Prostate gland (tissue), 2 donors: Measurements from ENCODE around the gene TPBG. TPM values are rescaled to one million over a fixed set of nuclear protein-coding genes. Genes with fewer than 3 reads are reported as not detected.

Source experiments
- DNase-seq: peaks from one replicate; pipeline ENCODE4 v3.0.0-alpha.2; 2019; ENCODE audit warnings: low spot score
- H3K27ac ChIP-seq, 2 donors: fragments of 200-600 bp; sonication (generic); 2 replicates each; pipeline ENCODE4 v1.5.1; 2017 to 2019
- H3K27me3 ChIP-seq: fragments of 200-600 bp; sonication (generic); replicated peaks from 2 replicates; pipeline ENCODE4 v1.5.1; 2019; ENCODE audit not compliant: insufficient read depth
- H3K36me3 ChIP-seq, 2 donors: fragments of 200-600 bp; sonication (generic); 1 replicate in 1 of 2; 2 replicates in 1 of 2; pipeline versions ENCODE4 v1.5.1 to v1.8.1; 2017 to 2019
- H3K4me1 ChIP-seq: fragments of 200-600 bp; sonication (generic); replicated peaks from 2 replicates; pipeline ENCODE4 v1.5.1; 2019
- H3K4me3 ChIP-seq, 2 donors: fragments of 200-600 bp; sonication (generic); 2 replicates each; pipeline ENCODE4 v1.5.1; 2017 to 2019
- H3K9me3 ChIP-seq: fragments of 200-600 bp; sonication (generic); 2 replicates; pipeline ENCODE4 v1.5.1; 2017
- CTCF ChIP-seq, 4 experiments: fragments of 200-600 bp in 2 of 4; fragments of 450-650 bp in 2 of 4; sonication (generic) in 2 of 4; IDR thresholded peaks; 1 replicate in 3 of 4; 2 replicates in 1 of 4; pipeline ENCODE4 v1.5.1; 2016 to 2019; ENCODE audit warnings: antibody characterized with exemption in 4 of 4, mild to moderate bottlenecking in 2 of 4, moderate library complexity in 2 of 4
- POLR2A ChIP-seq: fragments of 450-650 bp; IDR thresholded peaks from one replicate; pipeline ENCODE4 v1.6.1; 2016; ENCODE audit warnings: antibody characterized with exemption, mild to moderate bottlenecking
- POLR2AphosphoS5 ChIP-seq: sonication (generic); formaldehyde crosslinking; IDR thresholded peaks from one replicate; pipeline ENCODE4 v1.6.1; 2017; ENCODE audit warnings: antibody characterized with exemption
- WGBS: methylation state at CpG from one replicate; pipeline ENCODE4 v1.1.5; 2018; 5-methylcytosine and 5-hydroxymethylcytosine counted together
- intact Hi-C: fragments of 100-400 bp; cut with DNase I; formaldehyde crosslinking; loops from one replicate; pipeline ENCODE4 v1.14.2; 2022
- total RNA-seq, 2 donors: library from RNA; depleted of rRNA; stranded (reverse); fragments of >200 nt; gene quantifications; one replicate each; pipeline ENCODE4 v1.1.0, GENCODE V29; 2016

Gene TPBG
- total RNA-seq, 2 donors from 2014 or later = 21.0 to 24.7 TPM

DNA sequence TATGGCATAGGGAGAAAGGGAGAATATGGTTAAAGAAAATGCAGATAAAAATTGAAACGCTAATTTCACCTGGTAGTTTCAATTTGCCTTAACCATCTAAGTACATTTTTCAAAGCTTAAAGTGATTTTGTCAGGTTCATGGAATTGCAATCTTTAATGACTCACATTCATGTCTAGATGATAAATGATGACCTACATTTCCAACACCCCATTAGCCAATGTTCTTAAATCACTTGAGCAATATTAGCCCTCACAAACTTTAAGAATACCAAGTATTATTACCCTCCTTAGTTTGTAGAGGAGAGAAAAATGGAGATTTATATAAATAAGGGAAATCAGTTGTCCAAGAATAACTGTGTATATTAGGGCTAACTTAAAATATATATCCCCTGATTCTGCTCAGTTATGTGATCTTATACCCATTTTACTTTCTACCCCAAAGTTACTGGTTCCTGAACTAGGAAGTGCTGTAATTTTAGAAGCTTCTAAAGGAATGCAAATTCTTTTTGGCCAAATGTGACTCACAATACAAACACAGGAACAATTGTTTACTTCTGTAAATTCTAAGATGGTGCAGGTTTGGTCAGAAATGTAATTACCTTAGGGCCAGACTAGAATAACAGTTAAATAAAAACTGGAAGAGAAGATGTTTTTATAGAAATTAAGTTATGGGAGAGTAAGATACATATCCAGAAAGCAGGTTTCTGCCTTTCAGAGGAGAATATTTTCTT lies 34.5 kb downstream of the TPBG start:
- no peaks in the 10 kb centered on the region for H3K4me1 ChIP-seq
- WGBS = 94% methylated on average over 1 of the region's 1 CpG
- H3K27ac ChIP-seq = no peak overlapping the region
- intact Hi-C loops = no loop called here
- H3K9me3 ChIP-seq = no peaks in the 10 kb centered on the region
- no peaks in the 10 kb centered on the region for H3K27me3 ChIP-seq
- no peak overlapping the region for H3K4me3 ChIP-seq
- DNase-seq = no peak
- TF ChIP-seq POLR2AphosphoS5 = no peak
- no peak for TF ChIP-seq CTCF (IDR thresholded peaks at IDR 0.05)
- no peak for TF ChIP-seq POLR2A
- no peaks in the 10 kb centered on the region for H3K36me3 ChIP-seq

DNA sequence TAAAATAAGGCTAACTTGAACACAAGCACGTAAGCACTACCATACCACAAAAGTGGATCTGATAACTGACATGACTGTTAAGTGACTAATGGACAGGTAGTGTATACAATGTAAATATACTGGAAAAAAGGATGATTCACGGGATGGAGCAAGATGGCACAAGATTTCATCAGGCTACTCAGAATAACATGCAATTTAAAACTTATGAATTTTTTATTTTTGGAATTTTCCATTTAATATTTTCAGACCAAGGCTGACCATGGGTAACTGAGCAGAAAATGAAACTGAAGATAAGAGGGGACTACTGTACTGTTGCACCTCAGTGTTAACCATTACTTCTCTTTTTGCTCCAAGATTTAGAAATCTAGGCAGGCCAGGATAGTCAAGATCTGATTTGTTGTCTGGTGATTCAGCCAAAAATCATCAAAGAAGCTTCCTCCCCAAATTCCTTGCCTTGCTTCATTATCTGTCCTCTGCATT lies 45.4 kb downstream of the TPBG start:
- Histone ChIP-seq H3K4me3 (no peak overlapping the region), H3K4me1 (no peaks in the 10 kb centered on the region), H3K36me3 (no peaks in the 10 kb centered on the region), H3K27ac (no peak overlapping the region), H3K27me3 (no peaks in the 10 kb centered on the region), H3K9me3 (no peaks in the 10 kb centered on the region)
- DNase-seq = no peak
- WGBS = 94% methylated on average over 2 of the region's 2 CpGs
- TF ChIP-seq CTCF (IDR thresholded peaks at IDR 0.05) = no peak
- no peak for TF ChIP-seq POLR2AphosphoS5
- no peak for TF ChIP-seq POLR2A
- intact Hi-C loops = no loop called here

- Histone ChIP-seq H3K27me3 (no peaks in the 10 kb centered on the region), H3K27ac (no peak overlapping the region), H3K4me3 (no peak overlapping the region), H3K36me3 (no peaks in the 10 kb centered on the region), H3K4me1 (no peaks in the 10 kb centered on the region), H3K9me3 (no peaks in the 10 kb centered on the region)
- WGBS = 79% methylated on average over 3 of the region's 3 CpGs
- no peak for DNase-seq
- TF ChIP-seq POLR2AphosphoS5 = no peak
- no peak for TF ChIP-seq POLR2A
- intact Hi-C loops = no loop called here
Measured at GRCh38 chr6:82410151-82410648, 46.6 kb downstream of the TPBG start.

DNA sequence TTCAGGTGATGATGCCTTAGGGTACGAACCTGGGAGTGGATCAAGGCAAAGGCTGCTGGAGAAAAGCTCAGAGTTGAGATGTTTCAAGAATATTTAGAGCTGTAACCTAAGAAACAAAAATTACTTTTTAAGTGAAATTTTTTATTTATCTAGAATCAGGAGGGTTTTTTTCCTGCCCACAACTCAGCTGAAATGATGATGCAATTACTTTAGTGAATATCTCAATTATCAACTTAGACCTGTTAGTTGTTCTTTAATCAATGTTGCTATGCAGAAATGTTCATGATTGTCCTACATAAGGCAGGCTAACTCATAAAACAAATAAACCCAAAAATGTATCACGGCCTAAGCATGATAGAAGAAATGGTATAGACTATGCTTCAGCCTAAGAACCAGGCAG lies 50.3 kb downstream of the TPBG start:
- intact Hi-C loops = no loop called here
- Histone ChIP-seq H3K36me3 (no peaks in the 10 kb centered on the region), H3K27me3 (no peaks in the 10 kb centered on the region), H3K4me3 (no peak overlapping the region), H3K27ac (no peak overlapping the region), H3K4me1 (no peaks in the 10 kb centered on the region), H3K9me3 (no peaks in the 10 kb centered on the region)
- DNase-seq = no peak
- WGBS = 93% methylated on average over 2 of the region's 2 CpGs
- TF ChIP-seq POLR2A = no peak
- TF ChIP-seq POLR2AphosphoS5 = no peak
- no peak for TF ChIP-seq CTCF (IDR thresholded peaks at IDR 0.05)

- intact Hi-C loops = no loop called here
- H3K4me3 ChIP-seq = no peak overlapping the region
- TF ChIP-seq POLR2AphosphoS5 (no peak), CTCF (IDR thresholded peaks at IDR 0.05) (no peak), POLR2A (no peak)
- no peaks in the 10 kb centered on the region for H3K36me3 ChIP-seq
- H3K9me3 ChIP-seq = no peaks in the 10 kb centered on the region
- 48% methylated on average over 1 of the region's 1 CpG for WGBS
- DNase-seq = no peak
- H3K4me1 ChIP-seq = no peaks in the 10 kb centered on the region
- H3K27me3 ChIP-seq = no peaks in the 10 kb centered on the region
- no peak overlapping the region for H3K27ac ChIP-seq
Measured at GRCh38 chr6:82415820-82416219, 52.2 kb downstream of the TPBG start.
